ENCODE measurements around the gene SH2D3C. TPM values are rescaled to one million over a fixed set of nuclear protein-coding genes. Genes with fewer than 3 reads are reported as not detected.
A peak's percentile ranks its signal among the peaks of the same experiment; 100 is the strongest.

SH2D3C gene
- total RNA-seq, 2 donors from 2014 or later = 39.3 to 39.5 TPM

- no peaks in the 10 kb centered on the region for H3K36me3 Mint-ChIP-seq
- no peaks in the 10 kb centered on the region for H3K9me3 Mint-ChIP-seq
- H3K27ac Mint-ChIP-seq = no peak overlapping the region
- ATAC-seq = no peak
- no peak for DNase-seq (ENCODE audit: low spot score in 2 of 2)
Observed at GRCh38 chr9:127692071-127692470, 86.4 kb downstream of the SH2D3C start.

- ATAC-seq = no peak
- no peaks in the 10 kb centered on the region for H3K36me3 Mint-ChIP-seq
- no peak for DNase-seq (ENCODE audit: low spot score in 2 of 2)
- peak overlapping the region in 1 of 2 donors; percentile 26 for H3K27ac Mint-ChIP-seq
- no peaks in the 10 kb centered on the region for H3K9me3 Mint-ChIP-seq
Observed at GRCh38 chr9:127690735-127691134, 87.7 kb downstream of the SH2D3C start.

GRCh38 chr9:127689329-127690000, 89.0 kb downstream of the SH2D3C start:
- ATAC-seq (no peak), DNase-seq (ENCODE audit: low spot score in 2 of 2) (no peak)
- Mint-ChIP-seq H3K36me3 (no peaks in the 10 kb centered on the region), H3K9me3 (no peaks in the 10 kb centered on the region), H3K27ac (no peak overlapping the region)

Other genes starting within 250 kb of the SH2D3C start
- gene STXBP1, start 166.4 kb downstream of the SH2D3C start, total RNA-seq = 10 to 100 TPM; 11.4 to 28.0 TPM
- not detected for gene CFAP157, start 71.7 kb downstream of the SH2D3C start, total RNA-seq
- 10 to 100 TPM in 1 of 2 donors, 1 to 10 TPM in 1; 9.5 to 12.6 TPM for gene PTRH1, start 63.0 kb downstream of the SH2D3C start, total RNA-seq
- gene TTC16, start 62.6 kb downstream of the SH2D3C start, total RNA-seq = under 1 TPM; 0.62 to 0.73 TPM
- gene TOR2A, start 43.4 kb downstream of the SH2D3C start, total RNA-seq = 10 to 100 TPM; 10.9 to 17.1 TPM
- 10 to 100 TPM; 74.8 to 89.3 TPM for gene CDK9, start 7.4 kb upstream of the SH2D3C start, total RNA-seq
- 10 to 100 TPM; 64.8 to 73.8 TPM for gene FPGS, start 24.2 kb upstream of the SH2D3C start, total RNA-seq
- 10 to 100 TPM; 12.9 to 24.1 TPM for gene ENG, start 76.0 kb upstream of the SH2D3C start, total RNA-seq
- gene AK1, start 99.0 kb upstream of the SH2D3C start, total RNA-seq = 10 to 100 TPM; 19.0 to 31.3 TPM
- 10 to 100 TPM; 55.2 to 56.1 TPM for gene ST6GALNAC6, start 120.9 kb upstream of the SH2D3C start, total RNA-seq
- gene ST6GALNAC4, start 138.4 kb upstream of the SH2D3C start, total RNA-seq = 10 to 100 TPM; 24.5 to 43.2 TPM
- gene PIP5KL1, start 152.1 kb upstream of the SH2D3C start, total RNA-seq = 1 to 10 TPM; 4.0 to 6.8 TPM
- 10 to 100 TPM; 26.0 to 49.8 TPM for gene DPM2, start 159.2 kb upstream of the SH2D3C start, total RNA-seq
- gene EEIG1, start 202.3 kb upstream of the SH2D3C start, total RNA-seq = 10 to 100 TPM; 63.1 to 96.5 TPM

Data from activated naive CD4-positive, alpha-beta T cell treated with anti-CD3 and anti-CD28 coated beads, Interleukin-2, amount 50 U/mL, for 72 hours (primary cell).